Hepatic stellate cell (primary cell): ENCODE results near the gene SNURF.
"Not testable (repeated sequence)": the region's sequence is repeated elsewhere in the genome, so short reads cannot be mapped to it uniquely, and the experiment has no call there.

ENCODE experiments used
- DNase-seq: peaks from one replicate; pipeline ENCODE4 v3.0.0; 2011; ENCODE audit warnings: low spot score

SNURF gene

GRCh38 chr15:24954783-24955530 is at the start of gene SNURF, which contains the start of gene SNRPN:
Gene SNURF, plus strand, starts transcription at chr15:24954987. Its CDS starts 62 bp downstream, at chr15:24955049.
Gene SNRPN, plus strand, starts transcription at chr15:24954987. Its CDS starts 19,467 bp downstream, at chr15:24974454.
- DNase-seq = peak; percentile 59

- DNase-seq = no peak
Observed at GRCh38 chr15:24916305-24917009, 38.3 kb upstream of the SNURF start.

GRCh38 chr15:24917431-24917830 is 37.4 kb upstream of the SNURF start:
- no peak for DNase-seq

GRCh38 chr15:24919446-24919845 is 35.3 kb upstream of the SNURF start:
- no peak for DNase-seq

- not testable (repeated sequence) for DNase-seq
Observed at GRCh38 chr15:24922781-24923180, 32.0 kb upstream of the SNURF start.

GRCh38 chr15:24924153-24924552 is 30.6 kb upstream of the SNURF start:
- no peak for DNase-seq

GRCh38 chr15:24924621-24925020 is 30.2 kb upstream of the SNURF start:
- no peak for DNase-seq

GRCh38 chr15:24931874-24932732 is 22.7 kb upstream of the SNURF start:
- DNase-seq = not testable (repeated sequence)

GRCh38 chr15:24933716-24934115 is 21.1 kb upstream of the SNURF start:
- DNase-seq = no peak

GRCh38 chr15:24938224-24938623 is 16.6 kb upstream of the SNURF start:
- not testable (repeated sequence) for DNase-seq

- DNase-seq = no peak
Observed at GRCh38 chr15:24940236-24940635, 14.6 kb upstream of the SNURF start.

- DNase-seq = no peak
Observed at GRCh38 chr15:24943361-24943760, 11.4 kb upstream of the SNURF start.

- no peak for DNase-seq
Observed at GRCh38 chr15:24944954-24945353, 9.8 kb upstream of the SNURF start.

GRCh38 chr15:24945711-24946110 is 9.1 kb upstream of the SNURF start:
- DNase-seq = no peak

GRCh38 chr15:24948495-24948894 is 6.3 kb upstream of the SNURF start:
- DNase-seq = no peak

GRCh38 chr15:24955531-24955921 is 739 bp downstream of the SNURF start:
- DNase-seq = no peak

- DNase-seq = peak; percentile 66
Observed at GRCh38 chr15:24956111-24956838, 1.5 kb downstream of the SNURF start.

GRCh38 chr15:24957691-24958090 is 2.9 kb downstream of the SNURF start:
- DNase-seq = peak; percentile 1

GRCh38 chr15:24961967-24962366 is 7.2 kb downstream of the SNURF start:
- no peak for DNase-seq

GRCh38 chr15:24962880-24963279 is 8.1 kb downstream of the SNURF start:
- no peak for DNase-seq

- no peak for DNase-seq
Observed at GRCh38 chr15:24966364-24967103, 11.7 kb downstream of the SNURF start.
